Skeletal muscle satellite cell (primary cell): ENCODE data around the gene CRIP1.

Experiments used
- H3K27me3 ChIP-seq: 2 replicates; pipeline ENCODE4 v1.7.0; 2013; ENCODE audit warnings: low read length; ENCODE audit not compliant: control insufficient read depth, insufficient read depth
- H3K36me3 ChIP-seq: 2 replicates; pipeline ENCODE4 v1.7.0; 2013; ENCODE audit warnings: mild to moderate bottlenecking, control low read depth, low read length; ENCODE audit not compliant: insufficient read depth
- H3K4me1 ChIP-seq: 2 replicates; pipeline ENCODE4 v1.7.0; 2013; ENCODE audit warnings: low read length; ENCODE audit not compliant: control insufficient read depth, insufficient read depth
- H3K4me2 ChIP-seq: 2 replicates; pipeline ENCODE4 v1.7.0; 2013; ENCODE audit warnings: mild to moderate bottlenecking, low read length
- H3K4me3 ChIP-seq: 2 replicates; pipeline ENCODE4 v1.7.0; 2013; ENCODE audit warnings: low read length
- H3K9ac ChIP-seq: 2 replicates; pipeline ENCODE4 v1.7.0; 2013; ENCODE audit warnings: mild to moderate bottlenecking, low read depth, low read length, moderate library complexity
- H3K9me3 ChIP-seq: replicated peaks from 2 replicates; pipeline ENCODE4 v1.7.0; 2013; ENCODE audit warnings: mild to moderate bottlenecking, control low read depth, low read length

CRIP1 gene

DNA sequence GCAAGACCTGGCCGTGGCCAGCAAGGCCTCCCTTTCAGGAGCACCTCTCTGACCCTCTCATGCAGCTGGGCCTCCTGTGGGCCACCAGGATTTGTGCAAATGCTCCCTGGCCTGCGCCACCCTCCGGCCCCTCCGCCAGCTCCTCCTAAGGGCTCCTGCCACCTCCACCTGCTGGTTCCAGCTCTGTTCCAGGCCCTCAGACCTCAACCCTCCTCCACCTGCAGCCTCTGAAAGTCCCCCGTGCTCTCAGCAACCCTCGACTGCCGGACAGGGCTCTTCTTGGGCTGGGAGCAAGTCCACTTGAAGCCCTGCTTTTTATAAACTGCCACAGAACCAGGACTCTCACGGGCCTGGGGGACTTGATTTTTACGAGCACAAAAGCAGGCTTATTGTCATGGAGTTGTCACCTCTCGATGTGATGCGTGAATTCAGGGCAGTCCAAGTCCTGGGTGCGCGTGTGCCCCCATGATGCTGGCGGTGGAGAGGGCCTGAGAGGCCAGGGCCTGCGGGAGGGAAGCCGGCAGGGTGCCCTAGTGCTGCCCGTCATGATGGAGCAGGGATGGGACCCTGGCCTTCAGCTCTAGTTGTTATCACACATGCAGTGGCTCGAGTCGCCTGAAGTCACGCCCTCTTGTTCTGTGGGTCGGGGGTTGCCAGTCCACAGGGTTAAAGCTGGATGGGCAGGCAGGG, 13.5 kb downstream of the CRIP1 start:
- no peaks in the 10 kb centered on the region for H3K9me3 ChIP-seq
- no peak overlapping the region for H3K4me2 ChIP-seq
- no peaks in the 10 kb centered on the region for H3K4me1 ChIP-seq
- no peaks in the 10 kb centered on the region for H3K36me3 ChIP-seq
- H3K9ac ChIP-seq, result no peak overlapping the region
- H3K4me3 ChIP-seq, result no peak overlapping the region
- H3K27me3 ChIP-seq, result no peaks in the 10 kb centered on the region

DNA sequence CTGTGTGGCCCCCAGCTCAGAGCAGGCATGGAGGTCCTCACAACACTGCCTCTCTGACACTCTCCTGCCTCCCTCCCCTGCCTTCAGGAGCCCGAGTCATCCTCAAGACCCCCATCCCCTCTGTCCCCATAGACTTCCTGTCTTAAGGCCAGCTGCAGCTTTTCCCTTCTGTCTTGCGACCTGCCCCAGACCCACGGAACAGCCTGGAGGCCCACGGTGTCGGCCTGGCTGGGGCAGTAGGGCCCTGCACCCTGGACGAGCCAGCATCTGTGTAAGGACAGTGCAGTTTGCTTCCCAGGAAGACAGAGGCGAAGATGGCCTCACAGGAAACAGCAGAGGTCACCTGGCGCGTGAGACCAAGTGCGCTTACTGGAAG, 14.0 kb downstream of the CRIP1 start:
- Histone ChIP-seq H3K4me1 (no peaks in the 10 kb centered on the region), H3K4me2 (no peak overlapping the region), H3K36me3 (no peaks in the 10 kb centered on the region), H3K9me3 (no peaks in the 10 kb centered on the region), H3K4me3 (no peak overlapping the region), H3K9ac (no peak overlapping the region), H3K27me3 (no peaks in the 10 kb centered on the region)

DNA sequence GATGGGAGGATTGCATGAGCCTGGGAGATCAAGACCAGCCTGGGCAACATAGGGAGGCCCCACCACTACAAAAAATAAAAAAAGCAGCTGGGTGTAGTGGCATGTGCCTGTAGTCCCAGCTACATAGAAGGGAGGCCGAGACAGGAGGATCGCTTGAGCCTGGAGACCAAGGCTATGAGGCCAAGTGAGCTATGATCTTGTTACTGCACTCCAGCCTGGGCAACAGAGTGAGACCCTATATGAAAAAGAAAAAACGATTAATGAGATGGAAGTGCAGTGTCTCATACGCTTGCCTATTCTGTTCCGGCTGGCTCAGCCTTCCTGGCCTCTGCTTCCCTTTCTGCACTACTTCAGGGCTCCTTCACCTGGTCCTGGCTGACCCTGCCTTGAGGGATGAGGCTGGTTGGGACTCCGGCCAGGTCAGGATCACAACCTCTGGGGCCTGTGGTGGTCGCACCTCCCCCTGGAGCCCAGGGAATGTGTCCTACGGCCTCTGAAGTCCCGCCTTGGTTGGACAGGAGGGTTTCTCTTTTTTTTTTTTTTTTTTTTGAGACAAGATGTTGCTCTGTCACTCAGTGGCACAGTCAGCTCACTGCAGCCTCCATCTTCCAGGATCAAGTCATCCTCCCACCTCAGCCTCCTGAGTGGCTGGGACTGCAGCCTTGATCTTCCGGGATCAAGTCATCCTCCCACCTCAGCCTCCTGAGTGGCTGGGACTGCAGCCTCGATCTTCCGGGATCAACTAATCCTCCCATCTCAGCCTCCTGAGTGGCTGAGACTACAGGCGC, 15.0 kb downstream of the CRIP1 start:
- no peak overlapping the region for H3K9ac ChIP-seq
- H3K27me3 ChIP-seq, result no peaks in the 10 kb centered on the region
- H3K36me3 ChIP-seq, result no peaks in the 10 kb centered on the region
- no peaks in the 10 kb centered on the region for H3K9me3 ChIP-seq
- no peak overlapping the region for H3K4me2 ChIP-seq
- no peaks in the 10 kb centered on the region for H3K4me1 ChIP-seq
- H3K4me3 ChIP-seq, result no peak overlapping the region

DNA sequence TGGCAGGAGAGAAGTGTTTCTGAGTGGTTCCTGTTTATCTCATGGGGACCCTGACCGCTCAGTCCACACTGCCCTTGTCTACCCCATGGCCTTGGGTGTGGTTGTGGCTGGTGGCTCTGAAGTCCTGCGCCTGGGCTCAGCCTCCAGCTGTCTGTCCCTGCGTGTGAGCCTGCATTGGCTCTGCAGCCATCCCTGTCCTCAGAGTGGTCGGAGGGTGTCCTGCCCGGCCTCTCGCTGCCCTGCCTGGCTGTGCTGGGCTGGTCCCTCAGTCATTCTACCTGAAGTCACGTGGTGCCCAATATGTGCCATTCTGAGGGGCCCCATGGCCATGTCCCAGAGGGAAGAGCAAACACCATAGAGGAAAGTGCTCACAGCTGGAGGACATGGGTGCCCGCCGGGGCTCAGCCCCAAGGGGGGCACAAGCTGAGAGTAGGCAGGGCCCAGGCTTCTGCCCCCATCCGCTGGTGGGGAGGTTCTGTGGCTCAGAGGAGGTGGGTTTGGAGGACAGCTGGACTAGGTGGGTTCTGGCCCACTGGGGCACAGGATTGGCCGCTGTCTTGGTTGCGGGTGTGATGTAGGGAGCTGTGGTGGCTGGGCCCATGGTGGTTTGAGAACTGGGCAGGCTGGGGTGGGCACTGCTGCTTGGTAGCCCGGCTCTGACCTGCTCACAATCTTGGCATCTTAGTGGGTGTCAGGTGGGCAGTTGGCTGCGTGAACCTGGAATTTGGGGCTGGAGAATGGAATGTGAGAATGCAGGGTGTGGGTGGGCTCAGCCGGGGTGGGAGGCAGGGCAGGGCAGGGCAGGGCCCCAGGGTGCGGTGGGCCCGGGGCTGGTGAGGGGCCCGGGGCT, 16.0 kb downstream of the CRIP1 start:
- H3K4me3 ChIP-seq, result no peak overlapping the region

DNA sequence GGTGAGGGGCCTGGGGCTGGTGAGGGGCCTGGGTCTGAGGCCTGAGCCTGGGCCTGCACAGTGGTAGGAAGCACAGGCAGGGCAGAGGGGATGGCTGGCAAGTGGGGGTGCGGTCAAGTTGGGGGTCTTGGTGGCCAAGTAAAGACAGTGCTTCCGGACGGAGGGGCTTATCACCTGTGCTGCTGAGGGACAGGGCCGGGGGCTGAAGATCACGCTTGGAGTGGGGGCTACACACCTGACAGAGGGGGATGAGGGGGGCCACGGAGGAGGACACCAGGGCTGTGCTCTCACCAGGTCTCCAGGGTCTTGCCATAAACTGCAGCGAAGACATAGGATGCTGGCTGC, 16.6 kb downstream of the CRIP1 start:
- Histone ChIP-seq H3K9ac (no peak overlapping the region), H3K4me2 (no peak overlapping the region), H3K4me1 (no peaks in the 10 kb centered on the region), H3K36me3 (no peaks in the 10 kb centered on the region), H3K4me3 (no peak overlapping the region), H3K9me3 (no peaks in the 10 kb centered on the region), H3K27me3 (peaks cover 12% of the 10 kb centered on the region)

More for the DNA sequence above, 16.0 kb downstream of the CRIP1 start:
- peaks cover 6% of the 10 kb centered on the region for H3K27me3 ChIP-seq
- H3K4me1 ChIP-seq, result no peaks in the 10 kb centered on the region
- H3K9ac ChIP-seq, result no peak overlapping the region
- H3K36me3 ChIP-seq, result no peaks in the 10 kb centered on the region
- no peaks in the 10 kb centered on the region for H3K9me3 ChIP-seq
- H3K4me2 ChIP-seq, result no peak overlapping the region

DNA sequence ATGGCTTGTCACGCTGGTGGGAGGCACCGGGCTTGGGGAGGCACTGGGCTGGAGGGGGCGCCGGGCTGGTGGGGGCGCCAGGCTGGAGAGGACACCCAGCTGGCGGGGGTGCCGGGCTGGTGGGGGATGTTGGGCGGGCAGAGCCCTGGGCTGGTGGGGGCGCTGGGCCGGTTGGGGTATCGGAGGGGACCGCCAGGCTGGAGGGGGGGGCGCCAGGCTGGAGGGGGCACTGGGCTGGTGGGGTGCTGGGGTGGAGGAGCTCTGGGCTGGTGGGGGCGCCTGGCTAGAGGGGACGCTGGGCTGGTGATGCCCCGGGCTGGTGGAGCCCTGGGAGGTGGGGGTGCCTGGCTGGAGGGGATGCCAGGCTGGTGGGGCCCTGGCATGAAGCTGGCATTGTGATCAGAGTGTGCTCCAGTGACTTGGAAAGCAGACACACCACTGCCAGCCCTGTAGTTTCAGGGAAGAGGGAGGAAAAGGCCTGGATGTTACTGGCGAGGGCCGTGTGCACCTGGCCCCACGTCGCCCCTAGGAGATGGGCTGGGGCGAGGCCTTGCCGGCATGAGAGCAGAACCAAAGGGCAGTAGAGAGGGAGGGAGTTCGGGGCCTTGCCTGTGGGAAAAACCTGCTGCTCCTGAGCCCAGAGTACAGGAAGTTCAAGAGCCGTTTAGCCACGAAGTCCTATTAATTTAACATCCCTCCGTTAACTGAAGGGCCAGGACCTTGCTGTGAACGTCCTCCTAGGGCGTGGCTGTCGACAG, 17.4 kb downstream of the CRIP1 start:
- Histone ChIP-seq H3K9me3 (no peaks in the 10 kb centered on the region), H3K4me2 (no peak overlapping the region), H3K36me3 (no peaks in the 10 kb centered on the region), H3K27me3 (peaks cover 16% of the 10 kb centered on the region), H3K9ac (no peak overlapping the region), H3K4me3 (no peak overlapping the region), H3K4me1 (no peaks in the 10 kb centered on the region)

DNA sequence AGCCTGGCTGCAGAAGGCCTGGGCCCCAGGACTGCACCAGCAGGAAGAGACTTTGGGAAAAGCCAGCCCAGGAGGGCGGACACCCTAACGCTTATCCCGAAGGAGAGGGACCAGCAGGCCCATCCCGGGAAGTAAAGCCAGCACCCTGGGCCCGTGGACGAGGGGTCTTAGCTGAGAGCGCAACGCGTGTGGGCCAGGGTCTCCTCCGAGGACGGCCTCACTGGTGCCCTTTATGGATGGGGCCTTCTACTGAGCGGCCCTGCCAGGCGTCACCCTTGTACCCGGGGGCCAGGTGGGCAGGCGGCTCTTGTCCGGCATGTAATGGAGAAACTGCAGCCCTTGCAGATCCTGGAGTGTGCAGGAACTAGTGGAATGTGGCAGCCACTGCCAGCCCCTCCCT, 18.4 kb downstream of the CRIP1 start:
- no peak overlapping the region for H3K4me3 ChIP-seq
- peaks cover 16% of the 10 kb centered on the region for H3K27me3 ChIP-seq
- H3K4me2 ChIP-seq, result no peak overlapping the region
- no peaks in the 10 kb centered on the region for H3K9me3 ChIP-seq
- H3K36me3 ChIP-seq, result no peaks in the 10 kb centered on the region
- no peaks in the 10 kb centered on the region for H3K4me1 ChIP-seq
- no peak overlapping the region for H3K9ac ChIP-seq

DNA sequence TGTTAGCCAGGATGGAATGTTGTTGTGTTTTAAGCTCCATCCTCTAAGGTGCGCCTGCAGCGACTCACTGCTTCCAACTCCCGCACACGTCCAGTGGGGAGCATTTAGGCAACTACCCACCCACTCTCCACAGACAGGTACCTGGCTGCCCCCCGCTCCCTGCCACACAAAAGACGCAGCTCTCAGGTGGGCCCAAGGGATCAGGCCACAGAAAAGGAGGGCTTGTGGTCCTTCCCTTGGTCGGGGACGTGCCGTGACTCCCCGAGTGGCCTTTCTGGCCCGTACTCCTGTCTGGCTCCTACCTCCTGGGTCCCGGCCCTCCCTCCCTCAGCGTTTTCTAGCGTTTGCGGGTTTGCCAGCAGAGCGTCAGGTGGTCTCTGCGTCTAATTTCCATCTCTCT, 20.6 kb downstream of the CRIP1 start:
- Histone ChIP-seq H3K36me3 (no peaks in the 10 kb centered on the region), H3K9me3 (no peaks in the 10 kb centered on the region), H3K9ac (no peak overlapping the region), H3K4me1 (peaks cover 3% of the 10 kb centered on the region), H3K4me3 (no peak overlapping the region), H3K4me2 (no peak overlapping the region), H3K27me3 (peaks cover 30% of the 10 kb centered on the region)

DNA sequence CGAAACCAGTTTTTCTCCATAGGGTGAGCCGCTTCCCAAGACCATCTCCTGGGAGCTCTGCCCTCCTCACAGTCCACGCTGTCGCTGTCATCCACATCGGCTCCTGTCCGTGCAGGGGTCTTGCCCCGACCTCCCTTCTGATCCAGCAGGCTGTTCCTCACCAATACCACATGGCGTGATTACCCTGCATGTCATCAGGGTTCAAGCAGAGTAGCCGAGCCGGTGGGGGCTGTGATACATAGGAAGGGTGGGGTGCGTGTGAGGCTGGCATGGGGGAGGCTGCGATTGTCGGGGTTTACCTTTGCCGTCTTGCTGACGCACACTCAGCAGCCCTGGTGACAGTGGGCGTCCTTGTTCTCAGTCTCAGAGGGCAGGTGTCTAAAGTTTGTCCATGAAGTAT, 21.4 kb downstream of the CRIP1 start:
- Histone ChIP-seq H3K27me3 (peaks cover 35% of the 10 kb centered on the region), H3K4me3 (no peak overlapping the region), H3K9ac (no peak overlapping the region), H3K4me1 (peaks cover 3% of the 10 kb centered on the region), H3K4me2 (no peak overlapping the region), H3K36me3 (no peaks in the 10 kb centered on the region), H3K9me3 (no peaks in the 10 kb centered on the region)

DNA sequence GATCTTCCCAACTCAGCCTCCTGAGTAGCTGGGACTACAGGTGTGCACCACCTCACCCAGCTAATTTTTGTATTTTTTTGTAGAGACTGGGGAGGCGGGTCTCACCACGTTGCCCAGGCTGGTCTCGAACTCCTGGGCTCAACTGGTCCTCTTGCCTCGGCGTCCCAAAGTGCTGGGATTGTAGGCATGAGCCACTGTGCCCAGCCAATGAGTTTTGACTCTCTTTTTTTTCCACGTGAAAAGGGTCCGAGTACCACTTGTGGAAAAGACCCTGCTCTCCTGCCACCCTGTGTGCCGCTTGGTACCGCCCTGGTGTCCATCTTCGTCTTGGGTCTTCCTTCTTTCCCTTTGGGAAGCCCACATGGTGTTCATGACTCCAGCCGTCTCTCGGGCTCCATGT, 21.9 kb downstream of the CRIP1 start:
- no peak overlapping the region for H3K9ac ChIP-seq
- H3K4me1 ChIP-seq, result peaks cover 3% of the 10 kb centered on the region
- peaks cover 35% of the 10 kb centered on the region for H3K27me3 ChIP-seq
- H3K9me3 ChIP-seq, result no peaks in the 10 kb centered on the region
- H3K36me3 ChIP-seq, result no peaks in the 10 kb centered on the region
- no peak overlapping the region for H3K4me3 ChIP-seq
- no peak overlapping the region for H3K4me2 ChIP-seq

DNA sequence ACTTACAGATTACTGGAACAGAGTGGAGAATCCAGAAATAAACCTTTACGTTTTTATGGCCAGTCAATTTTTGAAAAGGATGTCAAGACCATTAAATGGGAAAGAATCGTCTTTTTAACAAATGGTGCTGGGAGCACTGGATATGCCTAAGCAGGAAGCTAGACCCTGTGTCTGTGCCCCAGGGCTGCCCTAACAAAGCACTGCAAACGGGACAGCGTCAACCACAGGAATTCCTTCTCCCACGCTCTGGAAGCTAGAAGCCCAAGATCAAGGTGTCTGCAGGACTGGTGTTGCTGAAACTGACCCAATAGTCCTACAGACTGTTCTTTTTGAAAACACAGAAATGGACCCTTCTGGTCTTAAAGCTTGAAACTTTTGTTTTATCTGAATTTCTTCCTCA, 30.4 kb downstream of the CRIP1 start:
- no peaks in the 10 kb centered on the region for H3K4me1 ChIP-seq
- H3K27me3 ChIP-seq, result peaks cover 52% of the 10 kb centered on the region
- no peak overlapping the region for H3K9ac ChIP-seq
- H3K9me3 ChIP-seq, result no peaks in the 10 kb centered on the region
- no peaks in the 10 kb centered on the region for H3K36me3 ChIP-seq
- H3K4me2 ChIP-seq, result no peak overlapping the region
- H3K4me3 ChIP-seq, result no peak overlapping the region
